ENCODE results near the gene UBE2O. TPM values are rescaled to one million over a fixed set of nuclear protein-coding genes. Genes with fewer than 3 reads are reported as not detected.

The UBE2O gene
- 10 to 100 TPM; 45.4 to 46.5 TPM for total RNA-seq
- 41.5 TPM for polyA plus RNA-seq (2013, experiment 1 of 2)
- polyA plus RNA-seq (2013, experiment 2 of 2): 38.4 TPM
- long read RNA-seq, experiment 1, partial matches to known transcripts: 0 of 17 reads
- long read RNA-seq, experiment 1, other reads (novel, unspliced or antisense): 17 of 17 reads
- long read RNA-seq, experiment 2, full-length matches to known transcripts: 16 of 52 reads
- long read RNA-seq, experiment 2, partial matches to known transcripts: 22 of 52 reads
- long read RNA-seq, experiment 2, other reads (novel, unspliced or antisense): 14 of 52 reads
- long read RNA-seq, experiment 3, full-length matches to known transcripts: 1 of 15 reads
- long read RNA-seq, experiment 3, partial matches to known transcripts: 11 of 15 reads
- long read RNA-seq, experiment 3, other reads (novel, unspliced or antisense): 3 of 15 reads
- long read RNA-seq, experiment 4, partial matches to known transcripts: 0 of 2 reads
- long read RNA-seq, experiment 4, other reads (novel, unspliced or antisense): 2 of 2 reads

- peak within 1 kb of the TSS; percentile 79 for H3K27ac Mint-ChIP-seq
- peak within 1 kb of the TSS; percentile 63 for H3K27ac ChIP-seq (ENCODE audit: low read depth, low read length)
Observed at GRCh38 chr17:76452660-76453430, at the start of gene UBE2O. UBE2O (minus strand) TSS chr17:76453152; CDS start chr17:76453141, 11 bp downstream.

GRCh38 chr17:76501827-76502307, 48.9 kb upstream of the UBE2O start:
- H3K9ac ChIP-seq (ENCODE audit: extremely low read depth, low read length, poor library complexity, severe bottlenecking): no peak overlapping the region
- H3K4me1 ChIP-seq (ENCODE audit: control insufficient read depth, insufficient read depth, low read length): no peaks in the 10 kb centered on the region
- Mint-ChIP-seq H3K27me3 (ENCODE audit: insufficient read depth) (peaks cover 5% of the 10 kb centered on the region), H3K4me3 (peak overlapping the region; percentile 78), H3K9me3 (no peaks in the 10 kb centered on the region), H3K27ac (peak overlapping the region; percentile 80), H3K4me1 (peaks cover 45% of the 10 kb centered on the region), H3K36me3 (ENCODE audit: low read depth) (no peaks in the 10 kb centered on the region)
- H3K27me3 ChIP-seq (ENCODE audit: control insufficient read depth, insufficient read depth, low read length, poor library complexity, severe bottlenecking): no peaks in the 10 kb centered on the region
- no peak overlapping the region for H3K27ac ChIP-seq (ENCODE audit: low read depth, low read length)
- TF ChIP-seq CTCF (conservative IDR thresholded peaks at IDR 0.05): no peak
- no peaks in the 10 kb centered on the region for H3K9me3 ChIP-seq (ENCODE audit: control insufficient read depth, low read length)
- DNase-seq: no peak
- H3K36me3 ChIP-seq (ENCODE audit: control insufficient read depth, insufficient read depth, low read length): no peaks in the 10 kb centered on the region
- 81 to 82% methylated on average over 7 to 11 of the region's 11 CpGs for WGBS, 2 experiments (ENCODE audit: insufficient coverage in 1 of 2, insufficient read length in 1 of 2)
- H3K4me3 ChIP-seq (ENCODE audit: low read length): no peak overlapping the region

More at GRCh38 chr17:76452660-76453430, at the start of gene UBE2O:
- Mint-ChIP-seq H3K27me3 (ENCODE audit: insufficient read depth) (no peaks in the 10 kb centered on the region), H3K36me3 (ENCODE audit: low read depth) (no peaks in the 10 kb centered on the region), H3K4me1 (peaks cover 12% of the 10 kb centered on the region), H3K4me3 (peak within 1 kb of the TSS; percentile 79), H3K9me3 (no peaks in the 10 kb centered on the region)
- Histone ChIP-seq H3K9me3 (ENCODE audit: control insufficient read depth, low read length) (no peaks in the 10 kb centered on the region), H3K4me1 (ENCODE audit: control insufficient read depth, insufficient read depth, low read length) (no peaks in the 10 kb centered on the region), H3K27me3 (ENCODE audit: control insufficient read depth, insufficient read depth, low read length, poor library complexity, severe bottlenecking) (no peaks in the 10 kb centered on the region), H3K36me3 (ENCODE audit: control insufficient read depth, insufficient read depth, low read length) (no peaks in the 10 kb centered on the region), H3K4me3 (ENCODE audit: low read length) (peak within 1 kb of the TSS; percentile 95), H3K9ac (ENCODE audit: extremely low read depth, low read length, poor library complexity, severe bottlenecking) (peak within 1 kb of the TSS; percentile 73)
- DNase-seq: peak; percentile 99
- 0 to 1% methylated on average over 30 to 101 of the region's 101 CpGs for WGBS, 2 experiments (ENCODE audit: insufficient coverage in 1 of 2, insufficient read length in 1 of 2)
- TF ChIP-seq CTCF (conservative IDR thresholded peaks at IDR 0.05): peak; percentile 53

DNA sequence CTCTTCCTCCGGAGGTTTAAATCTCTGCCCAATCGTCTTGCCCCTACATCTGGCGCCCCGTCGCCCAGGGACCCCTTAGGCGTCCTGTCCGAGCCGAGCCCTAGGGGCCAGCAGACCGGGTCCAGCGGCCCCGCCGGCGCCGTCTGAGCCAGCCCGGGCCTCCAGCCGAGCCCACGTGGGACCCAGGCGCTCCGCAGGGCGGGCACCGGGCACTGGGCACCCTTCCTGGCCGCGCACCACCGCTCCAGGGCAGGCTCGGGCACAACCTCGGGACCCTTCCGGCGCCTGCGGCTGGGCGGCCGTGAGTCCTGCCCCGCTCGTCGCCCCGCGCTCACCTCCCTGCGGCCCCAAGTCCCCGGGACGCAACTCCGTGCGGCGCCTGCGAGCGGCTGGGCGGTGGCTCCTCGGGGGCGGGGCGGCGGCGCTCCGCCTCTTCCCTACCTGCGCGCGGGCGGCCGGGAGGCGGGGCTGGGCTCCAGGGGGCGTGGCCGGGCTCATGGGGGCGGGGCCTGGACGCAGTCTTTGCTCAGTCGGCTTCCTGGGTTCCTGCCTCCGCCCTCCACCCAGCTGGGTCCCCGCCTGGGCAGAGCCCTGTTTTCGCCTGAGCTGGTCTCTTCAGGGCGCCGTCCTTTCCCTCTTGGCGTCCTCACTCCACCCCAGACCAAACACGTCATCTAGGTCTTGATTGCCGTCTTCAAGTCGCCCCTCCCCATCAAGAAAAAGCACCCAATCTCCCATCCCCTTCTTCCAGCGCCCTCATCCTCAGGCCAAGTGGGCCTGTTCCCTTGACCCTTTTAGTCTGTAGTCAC, 48.3 kb upstream of the UBE2O start, which contains the start of gene RHBDF2:
Gene RHBDF2 (minus strand): TSS at position 406 of the 809 bp plus-strand sequence. CDS start 19,899 bp downstream, outside the sequence.
- H3K36me3 ChIP-seq (ENCODE audit: control insufficient read depth, insufficient read depth, low read length): no peaks in the 10 kb centered on the region
- H3K27me3 ChIP-seq (ENCODE audit: control insufficient read depth, insufficient read depth, low read length, poor library complexity, severe bottlenecking): no peaks in the 10 kb centered on the region
- Mint-ChIP-seq H3K4me1 (peaks cover 45% of the 10 kb centered on the region), H3K27ac (peak within 1 kb of the TSS; percentile 80), H3K36me3 (ENCODE audit: low read depth) (no peaks in the 10 kb centered on the region), H3K9me3 (no peaks in the 10 kb centered on the region), H3K4me3 (peak within 1 kb of the TSS; percentile 78), H3K27me3 (ENCODE audit: insufficient read depth) (no peaks in the 10 kb centered on the region)
- no peak for TF ChIP-seq CTCF (conservative IDR thresholded peaks at IDR 0.05)
- H3K4me3 ChIP-seq (ENCODE audit: low read length): peak within 1 kb of the TSS; percentile 90
- H3K27ac ChIP-seq (ENCODE audit: low read depth, low read length): no peak within 1 kb of the TSS
- H3K4me1 ChIP-seq (ENCODE audit: control insufficient read depth, insufficient read depth, low read length): no peaks in the 10 kb centered on the region
- H3K9ac ChIP-seq (ENCODE audit: extremely low read depth, low read length, poor library complexity, severe bottlenecking): peak within 1 kb of the TSS; percentile 59
- WGBS, 2 experiments (ENCODE audit: insufficient coverage in 1 of 2, insufficient read length in 1 of 2): 3 to 12% methylated on average over 25 to 72 of the region's 72 CpGs
- H3K9me3 ChIP-seq (ENCODE audit: control insufficient read depth, low read length): no peaks in the 10 kb centered on the region
- DNase-seq: peak; percentile 100

Measured in endodermal cell (in vitro differentiated cells).